ENCODE data around the gene VWF. TPM values are rescaled to one million over a fixed set of nuclear protein-coding genes. Genes with fewer than 3 reads are reported as not detected.

The VWF gene
- total and polyA plus RNA-seq, 10 of the 15 experiments (the other 5 are each of a cell fraction or from before 2014, with no cell fraction given) = 0.08 to 0.23 TPM; not detected in 8

- H3K4me1 ChIP-seq (ENCODE audit: control insufficient read depth, insufficient read depth, low read length) = no peaks in the 10 kb centered on the region
- H3K27me3 ChIP-seq (replicated peaks in 1 of 2; ENCODE audit: control insufficient read depth in 2 of 2, insufficient read depth in 2 of 2, low read length in 1 of 2) = peaks cover 0 to 5% of the 10 kb centered on the region in 2 experiments; a peak in 3 of 4 replicates
- no peak overlapping the region for H3K4me2 ChIP-seq (ENCODE audit: control insufficient read depth, insufficient read depth)
- POLR2A ChIA-PET = no interaction called here
- no peak for ATAC-seq
- RAD21 ChIA-PET (ENCODE audit: unreplicated experiment) = no interaction called here
- in situ Hi-C loops (cut with MboI) = no loop called here
- no peak overlapping the region for H3K27ac ChIP-seq (ENCODE audit: control insufficient read depth, insufficient read depth)
- intact Hi-C loops (cut with micrococcal nuclease; ENCODE audit: unreplicated experiment) = no loop called here
- no peak for FAIRE-seq
- no peak overlapping the region for H3K9ac ChIP-seq (ENCODE audit: control insufficient read depth, insufficient read depth, low read length)
- TF ChIP-seq MYB (IDR thresholded peaks at IDR 0.05; ENCODE audit: borderline replicate concordance, low read depth, low read length) = no peak
- TF ChIP-seq WRNIP1 (IDR thresholded peaks at IDR 0.05; ENCODE audit: borderline replicate concordance, low read depth, low read length) = no peak
- TF ChIP-seq YBX1 (IDR thresholded peaks at IDR 0.05) = no peak
- TF ChIP-seq EZH2 (IDR thresholded peaks at IDR 0.05; ENCODE audit: borderline replicate concordance, control insufficient read depth, low read depth, low read length) = no peak
- no peak for TF ChIP-seq SMAD1 (IDR thresholded peaks at IDR 0.05; ENCODE audit: low read depth, partially characterized antibody)
- no peak for TF ChIP-seq EP300 (IDR thresholded peaks at IDR 0.05; ENCODE audit: borderline replicate concordance in 1 of 2, control insufficient read depth in 1 of 2, low read depth in 2 of 2, low read length in 2 of 2)
- TF ChIP-seq CHD2 (IDR thresholded peaks at IDR 0.05; ENCODE audit: borderline replicate concordance, low read depth, low read length) = no peak
- TF ChIP-seq SP1 (IDR thresholded peaks at IDR 0.05; ENCODE audit: low read depth, low read length) = no peak
- no peak for TF ChIP-seq POLR2A (IDR thresholded peaks at IDR 0.05; ENCODE audit: low read depth, low read length)
- no peak for TF ChIP-seq MTA3 (IDR thresholded peaks at IDR 0.05; ENCODE audit: borderline replicate concordance, low read length)
- no peaks in the 10 kb centered on the region for H3K36me3 ChIP-seq (ENCODE audit: control insufficient read depth in 2 of 2, insufficient read depth in 2 of 2, low read length in 1 of 2)
- H3K4me3 ChIP-seq = no peak overlapping the region
- SMC1A ChIA-PET (ENCODE audit: uncharacterized antibody, unreplicated experiment) = no interaction called here
- BruUV-seq (replicated peaks) = no TSS peak
- DNase-seq (ENCODE audit: low read depth, low spot score) = no peak
- H3K9me3 ChIP-seq (replicated peaks; ENCODE audit: control insufficient read depth, insufficient read depth, low read length) = no peaks in the 10 kb centered on the region
- CTCF ChIA-PET = interaction anchor here (0.6 kb wide), 1 partner anchor 105 kb away, joined by 3 read pairs; no protein-coding TSS in a partner anchor
- H4K20me1 ChIP-seq (ENCODE audit: control insufficient read depth, insufficient read depth) = no peaks in the 10 kb centered on the region
- H2AFZ ChIP-seq (ENCODE audit: control insufficient read depth, low read depth, low read length) = no peak overlapping the region
- 97% methylated on average over 2 of the region's 2 CpGs for WGBS (ENCODE audit: insufficient coverage, insufficient replicate concordance, low lambda C conversion rate, missing lambda C conversion rate)
- H3K79me2 ChIP-seq (ENCODE audit: control insufficient read depth, insufficient read depth, low read length) = no peaks in the 10 kb centered on the region
These were observed 30.7 kb downstream of the VWF start for GRCh38 chr12:6093764-6094163.
